ENCODE measurements around the gene PACSIN3. TPM values are rescaled to one million over a fixed set of nuclear protein-coding genes. Genes with fewer than 3 reads are reported as not detected.

PACSIN3 gene
- total and polyA plus RNA-seq, 2 of the 13 experiments (the other 11 are each of a cell fraction or from before 2014, with no cell fraction given): 47.9 to 93.3 TPM

DNA sequence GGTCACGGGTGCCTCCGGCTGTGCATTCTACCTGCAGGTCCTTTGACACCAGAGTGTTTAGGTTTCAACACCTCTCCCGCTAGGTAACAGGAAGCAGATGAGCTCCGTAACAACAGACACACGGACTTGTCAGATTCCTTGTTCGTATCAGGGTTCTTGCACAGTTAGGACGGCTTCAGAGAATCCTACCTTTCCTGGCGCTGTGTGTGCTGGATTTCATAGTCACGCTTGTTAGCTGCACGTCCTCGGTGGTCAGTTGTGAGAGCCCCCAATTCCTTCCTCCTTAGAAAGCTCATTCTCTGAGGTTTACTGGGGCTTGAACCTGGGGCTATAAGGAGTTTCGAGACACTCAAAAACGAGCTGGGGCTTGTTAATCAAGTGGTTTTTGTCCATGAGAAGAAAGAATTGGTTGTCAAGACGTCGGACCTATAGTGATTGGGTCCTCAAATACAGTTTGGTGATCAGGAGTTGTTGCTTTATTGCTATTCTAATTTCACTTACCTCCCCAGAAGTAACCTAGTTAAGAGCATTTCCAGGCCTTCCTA is 29.2 kb upstream of the PACSIN3 start (continued):
- no peak for TF ChIP-seq PRDM15 (CRISPR knock-in tag; IDR thresholded peaks at IDR 0.05)
- TF ChIP-seq HCFC1 (IDR thresholded peaks at IDR 0.05; ENCODE audit: low read depth, low read length): no peak
- TF ChIP-seq, protein P1, sequence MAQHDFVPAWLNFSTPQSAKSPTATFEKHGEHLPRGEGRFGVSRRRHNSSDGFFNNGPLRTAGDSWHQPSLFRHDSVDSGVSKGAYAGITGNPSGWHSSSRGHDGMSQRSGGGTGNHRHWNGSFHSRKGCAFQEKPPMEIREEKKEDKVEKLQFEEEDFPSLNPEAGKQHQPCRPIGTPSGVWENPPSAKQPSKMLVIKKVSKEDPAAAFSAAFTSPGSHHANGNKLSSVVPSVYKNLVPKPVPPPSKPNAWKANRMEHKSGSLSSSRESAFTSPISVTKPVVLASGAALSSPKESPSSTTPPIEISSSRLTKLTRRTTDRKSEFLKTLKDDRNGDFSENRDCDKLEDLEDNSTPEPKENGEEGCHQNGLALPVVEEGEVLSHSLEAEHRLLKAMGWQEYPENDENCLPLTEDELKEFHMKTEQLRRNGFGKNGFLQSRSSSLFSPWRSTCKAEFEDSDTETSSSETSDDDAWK (CRISPR knock-in tag; IDR thresholded peaks at IDR 0.05): no peak
- TF ChIP-seq FOXO1 (CRISPR knock-in tag; IDR thresholded peaks at IDR 0.05): no peak
- TF ChIP-seq NFE2 (CRISPR knock-in tag; IDR thresholded peaks at IDR 0.05): 0 out of 2 replicates have a peak, but pooled peaks have one; percentile 4
- no peak for TF ChIP-seq ZNF232 (CRISPR knock-in tag; IDR thresholded peaks at IDR 0.05; ENCODE audit: borderline replicate concordance)
- no peak for TF ChIP-seq SUZ12 (IDR thresholded peaks at IDR 0.05; ENCODE audit: low read depth, low read length)
- TF ChIP-seq ZFP36L2 (CRISPR knock-in tag; IDR thresholded peaks at IDR 0.05): no peak
- no peak for TF ChIP-seq KDM4B (CRISPR knock-in tag; IDR thresholded peaks at IDR 0.05)
- TF ChIP-seq ZNF138 (CRISPR knock-in tag; IDR thresholded peaks at IDR 0.05; ENCODE audit: low read depth): no peak
- TF ChIP-seq FOXO4 (CRISPR knock-in tag; conservative IDR thresholded peaks at IDR 0.05): no peak
- no peak for TF ChIP-seq ISL2 (CRISPR knock-in tag; IDR thresholded peaks at IDR 0.05)
- TF ChIP-seq RFXANK (CRISPR knock-in tag; IDR thresholded peaks at IDR 0.05): no peak
- TF ChIP-seq NR1H2 (CRISPR knock-in tag; IDR thresholded peaks at IDR 0.05; ENCODE audit: borderline replicate concordance, low read depth): no peak
- TF ChIP-seq CAMTA2 (CRISPR knock-in tag; IDR thresholded peaks at IDR 0.05; ENCODE audit: borderline replicate concordance): 0 out of 2 replicates have a peak, but pooled peaks have one; percentile 66
- no peak for TF ChIP-seq MYC (CRISPR knock-in tag; IDR thresholded peaks at IDR 0.05; ENCODE audit: borderline replicate concordance)
- TF ChIP-seq TEAD2 (CRISPR knock-in tag; IDR thresholded peaks at IDR 0.05): no peak
- no peak for TF ChIP-seq ZFX (CRISPR knock-in tag; IDR thresholded peaks at IDR 0.05; ENCODE audit: low read depth)
- TF ChIP-seq ZNF530 (CRISPR knock-in tag; IDR thresholded peaks at IDR 0.05; ENCODE audit: low read depth): no peak
- TF ChIP-seq PHF21A (CRISPR knock-in tag; IDR thresholded peaks at IDR 0.05): no peak
- TF ChIP-seq, protein P2, sequence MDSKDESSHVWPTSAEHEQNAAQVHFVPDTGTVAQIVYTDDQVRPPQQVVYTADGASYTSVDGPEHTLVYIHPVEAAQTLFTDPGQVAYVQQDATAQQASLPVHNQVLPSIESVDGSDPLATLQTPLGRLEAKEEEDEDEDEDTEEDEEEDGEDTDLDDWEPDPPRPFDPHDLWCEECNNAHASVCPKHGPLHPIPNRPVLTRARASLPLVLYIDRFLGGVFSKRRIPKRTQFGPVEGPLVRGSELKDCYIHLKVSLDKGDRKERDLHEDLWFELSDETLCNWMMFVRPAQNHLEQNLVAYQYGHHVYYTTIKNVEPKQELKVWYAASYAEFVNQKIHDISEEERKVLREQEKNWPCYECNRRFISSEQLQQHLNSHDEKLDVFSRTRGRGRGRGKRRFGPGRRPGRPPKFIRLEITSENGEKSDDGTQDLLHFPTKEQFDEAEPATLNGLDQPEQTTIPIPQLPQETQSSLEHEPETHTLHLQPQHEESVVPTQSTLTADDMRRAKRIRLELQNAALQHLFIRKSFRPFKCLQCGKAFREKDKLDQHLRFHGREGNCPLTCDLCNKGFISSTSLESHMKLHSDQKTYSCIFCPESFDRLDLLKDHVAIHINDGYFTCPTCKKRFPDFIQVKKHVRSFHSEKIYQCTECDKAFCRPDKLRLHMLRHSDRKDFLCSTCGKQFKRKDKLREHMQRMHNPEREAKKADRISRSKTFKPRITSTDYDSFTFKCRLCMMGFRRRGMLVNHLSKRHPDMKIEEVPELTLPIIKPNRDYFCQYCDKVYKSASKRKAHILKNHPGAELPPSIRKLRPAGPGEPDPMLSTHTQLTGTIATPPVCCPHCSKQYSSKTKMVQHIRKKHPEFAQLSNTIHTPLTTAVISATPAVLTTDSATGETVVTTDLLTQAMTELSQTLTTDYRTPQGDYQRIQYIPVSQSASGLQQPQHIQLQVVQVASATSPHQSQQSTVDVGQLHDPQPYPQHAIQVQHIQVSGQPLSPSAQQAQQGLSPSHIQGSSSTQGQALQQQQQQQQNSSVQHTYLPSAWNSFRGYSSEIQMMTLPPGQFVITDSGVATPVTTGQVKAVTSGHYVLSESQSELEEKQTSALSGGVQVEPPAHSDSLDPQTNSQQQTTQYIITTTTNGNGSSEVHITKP (CRISPR knock-in tag; IDR thresholded peaks at IDR 0.05; ENCODE audit: low read depth): no peak
- no peak for TF ChIP-seq ZBTB7A (CRISPR knock-in tag; IDR thresholded peaks at IDR 0.05)
